Frontal cortex (tissue), 4 donors: ENCODE measurements around the gene CLDN22. TPM values are rescaled to one million over a fixed set of nuclear protein-coding genes. Genes with fewer than 3 reads are reported as not detected.
"Not testable (repeated sequence)": the region's sequence is repeated elsewhere in the genome, so short reads cannot be mapped to it uniquely, and the experiment has no call there.

Experiments
- DNase-seq, 2 donors: peaks; one replicate each; pipeline ENCODE4 v3.0.0; 2012; ENCODE audit warnings: low spot score in 2 of 2
- FAIRE-seq: peaks from 2 replicates; lab custom pipeline; 2012; peaks lifted over from hg19 to GRCh38; lab: Jason Lieb, UNC
- total RNA-seq: library from RNA; depleted of rRNA; stranded (reverse); fragments of >200 nt; gene quantifications from one replicate; pipeline ENCODE4 v1.2.3, GENCODE V29; 2014
- donor health status: control.
- donor health status: control.
- donor health status: control.

CLDN22 gene
- total RNA-seq, 1 donor from 2014 or later = not detected

- FAIRE-seq (no peak), DNase-seq (no peak)
Observed at GRCh38 chr4:183324619-183325018, 4.5 kb upstream of the CLDN22 start.

GRCh38 chr4:183324056-183324455 lies 4.0 kb upstream of the CLDN22 start:
- FAIRE-seq, DNase-seq: not testable (repeated sequence)

- FAIRE-seq (no peak), DNase-seq (no peak)
Observed at GRCh38 chr4:183323295-183323694, 3.2 kb upstream of the CLDN22 start.

GRCh38 chr4:183322326-183322725 lies 2.2 kb upstream of the CLDN22 start, which contains the start of gene CLDN24:
CLDN24 (minus strand) TSS chr4:183322426; CDS start chr4:183322426, 0 bp downstream.
- DNase-seq (no peak), FAIRE-seq (no peak)

GRCh38 chr4:183321516-183321915 lies 1.4 kb upstream of the CLDN22 start:
- FAIRE-seq = no peak
- no peak for DNase-seq

GRCh38 chr4:183321079-183321478 lies 1.0 kb upstream of the CLDN22 start:
- DNase-seq = no peak
- FAIRE-seq = no peak

GRCh38 chr4:183318656-183319055 lies 1.4 kb downstream of the CLDN22 start:
- FAIRE-seq = no peak
- no peak for DNase-seq

GRCh38 chr4:183314806-183315205 lies 5.3 kb downstream of the CLDN22 start:
- FAIRE-seq (no peak), DNase-seq (no peak)

- DNase-seq (no peak), FAIRE-seq (no peak)
Observed at GRCh38 chr4:183314336-183314735, 5.7 kb downstream of the CLDN22 start.

- no peak for FAIRE-seq
- no peak for DNase-seq
Observed at GRCh38 chr4:183312841-183313240, 7.2 kb downstream of the CLDN22 start.

DNA sequence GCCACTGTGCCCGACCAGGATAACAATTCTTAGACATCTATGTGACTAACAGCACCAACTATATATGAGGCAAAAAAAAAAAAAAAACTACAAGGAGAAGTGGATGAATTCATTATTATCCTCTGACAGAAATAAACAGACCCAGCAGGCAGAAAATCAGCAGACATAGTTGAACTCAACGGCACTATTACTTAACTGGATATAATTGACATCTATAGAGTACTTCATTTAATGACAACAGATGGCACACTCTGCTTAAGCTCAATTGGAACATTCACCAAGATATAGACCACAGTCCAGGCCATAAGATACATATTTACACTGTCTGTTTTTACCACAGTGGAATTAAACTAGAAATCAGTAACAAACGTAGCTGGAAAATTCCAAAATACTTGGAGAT lies 13.3 kb downstream of the CLDN22 start:
- FAIRE-seq (no peak), DNase-seq (no peak)

DNA sequence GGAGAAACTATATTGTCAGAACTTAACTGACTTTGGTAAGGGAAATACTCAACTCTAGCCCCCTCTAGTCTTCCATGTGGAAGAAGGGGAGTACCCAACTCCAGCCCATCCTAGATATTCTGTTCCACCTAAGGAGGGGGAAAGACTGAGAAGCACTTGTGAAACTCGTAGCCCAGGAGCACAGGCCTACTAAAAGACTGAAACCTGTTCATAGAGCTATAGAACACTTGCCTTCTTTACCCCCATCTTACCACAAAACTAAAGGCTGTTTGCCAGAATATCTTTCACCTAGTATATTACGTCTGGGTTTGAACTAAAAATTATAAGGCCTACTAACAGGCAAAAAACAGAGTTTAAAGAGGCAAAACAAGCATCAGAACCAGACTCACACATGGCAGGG lies 15.5 kb downstream of the CLDN22 start:
- DNase-seq (no peak), FAIRE-seq (no peak)

- FAIRE-seq = no peak
- DNase-seq = no peak
Observed at GRCh38 chr4:183304067-183304466, 16.0 kb downstream of the CLDN22 start.

- DNase-seq (no peak), FAIRE-seq (no peak)
Observed at GRCh38 chr4:183303301-183303700, 16.8 kb downstream of the CLDN22 start.

DNA sequence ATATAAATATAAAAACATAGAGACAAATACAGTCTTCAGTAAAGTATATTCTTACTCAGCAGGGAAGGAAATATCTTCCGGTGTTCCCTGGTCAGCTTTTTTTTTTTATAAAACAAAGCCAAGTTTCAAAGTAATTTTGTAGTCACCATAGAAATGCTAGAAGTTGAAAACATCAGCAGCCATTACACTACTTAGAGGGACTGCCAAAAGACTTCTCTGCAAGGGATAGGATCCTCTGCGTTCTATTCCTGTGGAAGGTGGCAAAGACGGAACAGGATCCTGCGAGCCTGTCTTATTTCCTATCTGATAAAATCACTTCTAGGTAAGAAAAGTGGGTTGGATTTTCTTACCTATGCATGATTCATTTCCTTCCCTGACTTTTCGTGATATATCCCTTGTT lies 19.4 kb downstream of the CLDN22 start:
- FAIRE-seq (no peak), DNase-seq (no peak)

- DNase-seq = no peak
- no peak for FAIRE-seq
Observed at GRCh38 chr4:183300070-183300469, 20.0 kb downstream of the CLDN22 start.

GRCh38 chr4:183299464-183299863 lies 20.6 kb downstream of the CLDN22 start:
- DNase-seq (no peak), FAIRE-seq (no peak)

GRCh38 chr4:183297675-183298074 lies 22.4 kb downstream of the CLDN22 start:
- FAIRE-seq (no peak), DNase-seq (no peak)

- DNase-seq (no peak), FAIRE-seq (no peak)
Observed at GRCh38 chr4:183295711-183296110, 24.4 kb downstream of the CLDN22 start.

GRCh38 chr4:183291070-183291469 lies 29.0 kb downstream of the CLDN22 start:
- no peak for FAIRE-seq

GRCh38 chr4:183289688-183290087 lies 30.4 kb downstream of the CLDN22 start:
- FAIRE-seq (no peak), DNase-seq (no peak)

More at GRCh38 chr4:183291070-183291469, 29.0 kb downstream of the CLDN22 start:
- no peak for DNase-seq

DNA sequence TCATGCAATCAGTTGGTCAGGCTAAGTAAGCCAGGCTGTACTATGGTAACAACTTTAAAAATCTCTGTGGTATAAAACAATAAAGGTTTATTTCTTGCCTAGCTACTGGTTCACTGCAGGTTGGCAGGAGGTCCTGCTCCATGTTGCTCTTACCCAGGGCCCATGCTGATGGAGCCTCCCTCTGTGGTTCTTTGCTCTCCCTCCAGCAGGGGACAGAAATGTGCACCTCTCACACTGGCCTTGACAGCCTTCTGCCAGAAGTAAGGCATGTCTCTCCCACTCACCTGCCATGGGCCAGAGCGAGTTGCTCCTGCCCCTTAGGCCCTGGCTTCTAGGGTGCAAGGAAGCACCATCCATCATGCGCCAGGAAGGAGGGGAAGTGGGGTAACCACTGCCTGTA lies 31.1 kb downstream of the CLDN22 start:
- DNase-seq (no peak), FAIRE-seq (no peak)

DNA sequence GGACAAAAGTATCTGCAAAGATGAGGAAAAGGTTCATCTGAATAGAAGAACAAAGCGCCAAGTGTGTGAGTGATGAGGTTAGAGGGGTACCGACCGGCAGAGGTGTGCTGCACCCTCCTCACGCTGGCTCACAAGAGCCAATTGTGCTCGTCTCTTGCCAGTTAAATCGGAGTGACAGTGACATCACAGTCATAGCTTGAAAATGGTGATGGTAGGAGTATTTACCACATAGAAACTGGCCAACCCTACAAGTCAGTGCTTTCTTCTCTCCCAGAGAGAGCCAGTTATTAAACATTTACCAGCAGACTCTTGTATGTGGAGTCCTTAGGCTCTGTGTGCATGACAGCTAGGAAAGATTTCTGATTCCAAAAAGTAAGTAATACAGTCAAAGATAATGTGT lies 32.4 kb downstream of the CLDN22 start:
- DNase-seq (no peak), FAIRE-seq (no peak)
